SW480 (cell line): ENCODE results near the gene C4A.
"Not testable (repeated sequence)": the region's sequence is repeated elsewhere in the genome, so short reads cannot be mapped to it uniquely, and the experiment has no call there.

Experiments used
- DNase-seq: peaks from one replicate; pipeline ENCODE4 v3.0.0-alpha.2; 2016; ENCODE audit warnings: low spot score

Gene C4A

DNA sequence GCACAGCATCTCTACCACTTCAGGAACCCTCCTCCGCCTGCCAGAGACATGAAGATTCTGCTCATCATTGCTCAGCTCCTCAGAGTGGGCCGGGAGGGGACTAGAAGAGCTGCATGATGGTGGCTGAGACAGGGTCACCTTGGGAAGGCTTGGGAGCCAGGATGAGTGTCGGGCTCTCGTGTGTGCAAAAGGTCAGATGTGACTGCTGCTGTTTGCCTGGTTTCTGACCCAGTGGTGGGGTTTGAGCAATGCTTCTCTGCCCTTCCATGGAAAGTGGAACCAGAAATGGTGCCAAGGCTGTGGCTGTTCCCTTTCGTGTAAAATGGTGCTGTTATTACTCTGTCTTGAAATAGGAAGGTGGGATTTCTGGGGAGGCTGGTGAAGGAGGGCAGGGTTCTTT is 859 bp upstream of the C4A start:
- not testable (repeated sequence) for DNase-seq

DNA sequence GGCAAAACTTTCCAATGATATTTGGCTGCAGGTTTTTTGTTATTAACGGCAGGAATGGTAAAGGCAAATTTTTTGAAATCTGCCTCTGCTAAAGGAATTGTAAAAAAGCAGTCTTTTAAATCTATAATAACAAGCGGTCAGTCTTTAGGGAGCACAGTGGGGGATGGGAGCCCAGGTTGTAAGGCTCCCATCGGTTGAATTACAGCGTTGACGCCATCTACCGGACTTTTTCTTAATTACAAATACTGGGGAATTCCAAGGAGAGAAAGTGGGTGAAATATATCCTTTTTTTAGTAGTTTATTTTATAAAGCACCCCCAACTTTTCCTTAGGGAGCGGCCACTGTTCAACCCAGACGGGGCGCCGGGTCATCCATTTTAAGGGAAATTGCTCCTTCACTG is 7.5 kb downstream of the C4A start:
- DNase-seq: not testable (repeated sequence)

DNA sequence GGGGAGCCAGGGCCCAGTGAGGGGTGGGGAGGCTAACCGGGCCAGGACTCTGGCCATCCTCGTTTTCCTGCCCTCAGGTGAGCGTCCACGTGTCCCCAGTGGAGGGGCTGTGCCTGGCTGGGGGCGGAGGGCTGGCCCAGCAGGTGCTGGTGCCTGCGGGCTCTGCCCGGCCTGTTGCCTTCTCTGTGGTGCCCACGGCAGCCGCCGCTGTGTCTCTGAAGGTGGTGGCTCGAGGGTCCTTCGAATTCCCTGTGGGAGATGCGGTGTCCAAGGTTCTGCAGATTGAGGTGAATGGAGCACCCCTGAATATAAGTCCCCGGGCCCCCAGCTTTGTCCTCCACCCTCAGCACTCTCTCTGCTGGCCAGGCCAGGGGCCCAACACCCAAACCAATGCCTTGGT is 12.6 kb downstream of the C4A start:
- DNase-seq: not testable (repeated sequence)

DNA sequence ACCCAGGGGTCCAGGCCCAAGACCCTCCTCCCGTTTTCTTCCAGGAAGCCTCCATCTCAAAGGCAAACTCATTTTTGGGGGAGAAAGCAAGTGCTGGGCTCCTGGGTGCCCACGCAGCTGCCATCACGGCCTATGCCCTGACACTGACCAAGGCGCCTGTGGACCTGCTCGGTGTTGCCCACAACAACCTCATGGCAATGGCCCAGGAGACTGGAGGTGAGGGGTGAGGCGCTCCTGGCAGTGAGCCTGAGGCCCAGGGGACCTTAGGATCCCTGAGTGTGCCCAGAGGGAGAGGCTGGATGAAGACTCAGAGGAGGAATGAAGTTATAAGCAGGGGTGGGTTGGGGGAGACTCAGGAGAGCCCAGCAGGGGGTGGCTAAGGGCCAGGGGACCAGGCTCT is 14.5 kb downstream of the C4A start:
- not testable (repeated sequence) for DNase-seq

DNA sequence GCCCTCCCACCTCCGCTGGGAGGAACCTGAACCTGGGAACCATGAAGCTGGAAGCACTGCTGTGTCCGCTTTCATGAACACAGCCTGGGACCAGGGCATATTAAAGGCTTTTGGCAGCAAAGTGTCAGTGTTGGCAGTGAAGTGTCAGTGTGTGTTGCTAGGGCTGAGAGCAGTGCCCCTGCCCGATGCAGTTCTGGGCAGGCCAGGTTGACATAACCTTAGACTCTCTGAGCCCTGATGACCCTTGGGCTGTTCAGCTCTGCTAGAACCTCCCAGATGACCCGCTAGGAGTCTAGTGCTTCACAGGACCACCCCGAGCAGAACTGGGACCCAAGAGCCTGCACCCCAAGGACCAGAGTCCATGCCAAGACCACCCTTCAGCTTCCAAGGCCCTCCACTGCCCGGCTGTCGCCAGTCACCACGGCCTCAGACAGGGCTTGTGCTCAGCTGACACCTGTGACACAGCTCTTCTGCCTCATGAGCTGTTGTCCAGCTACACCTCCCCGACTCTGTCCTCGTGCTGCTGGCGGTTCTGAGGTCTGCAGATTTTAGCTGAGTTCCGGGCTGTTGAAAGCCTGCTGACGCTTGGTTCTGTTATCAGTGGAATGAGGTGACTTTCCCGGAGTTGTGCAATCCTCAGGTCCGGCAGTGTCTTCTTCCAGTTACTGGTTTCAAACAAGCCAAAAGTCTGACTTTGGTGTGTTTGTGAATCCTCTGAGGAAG is 20.9 kb downstream of the C4A start:
- not testable (repeated sequence) for DNase-seq

DNA sequence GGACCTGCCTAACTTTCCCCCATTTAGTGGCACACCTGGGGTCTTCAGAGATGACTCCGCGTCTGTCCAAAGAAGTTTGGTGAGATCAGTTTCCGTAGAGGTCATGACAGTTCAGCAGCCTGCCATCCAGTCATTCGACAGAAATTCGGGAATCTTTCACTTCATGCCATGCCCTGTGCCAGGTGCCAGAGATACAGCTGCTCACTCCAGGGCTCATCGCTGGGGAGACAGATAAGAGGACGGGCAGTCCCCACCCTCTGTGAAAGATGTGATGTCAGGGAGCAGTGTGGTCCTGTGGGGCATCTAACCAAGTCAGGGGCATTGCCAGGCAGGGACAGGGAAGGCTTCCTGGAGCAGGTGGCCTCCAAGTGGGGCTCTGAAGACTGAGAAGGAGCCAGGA is 21.4 kb downstream of the C4A start:
- not testable (repeated sequence) for DNase-seq

DNA sequence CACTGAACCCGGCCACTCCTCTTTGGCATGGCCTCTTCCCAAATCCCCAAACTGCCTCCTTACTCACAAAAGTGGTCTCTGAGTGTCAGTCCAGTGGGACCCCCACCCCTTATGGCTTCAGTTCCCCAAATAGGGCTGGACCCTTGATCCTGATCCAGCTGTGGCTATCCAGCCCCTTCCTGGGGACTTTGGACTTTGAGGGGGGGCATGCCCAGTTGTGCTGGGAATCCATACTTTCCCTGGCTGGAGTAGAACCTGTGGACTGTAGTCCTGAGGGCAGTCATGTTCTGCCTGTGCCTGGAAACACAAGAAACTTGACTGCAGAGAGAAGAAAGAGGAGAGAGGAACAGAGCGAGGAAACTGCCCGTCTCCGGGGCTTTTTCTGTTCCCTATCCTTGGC is 22.5 kb downstream of the C4A start:
- not testable (repeated sequence) for DNase-seq

DNA sequence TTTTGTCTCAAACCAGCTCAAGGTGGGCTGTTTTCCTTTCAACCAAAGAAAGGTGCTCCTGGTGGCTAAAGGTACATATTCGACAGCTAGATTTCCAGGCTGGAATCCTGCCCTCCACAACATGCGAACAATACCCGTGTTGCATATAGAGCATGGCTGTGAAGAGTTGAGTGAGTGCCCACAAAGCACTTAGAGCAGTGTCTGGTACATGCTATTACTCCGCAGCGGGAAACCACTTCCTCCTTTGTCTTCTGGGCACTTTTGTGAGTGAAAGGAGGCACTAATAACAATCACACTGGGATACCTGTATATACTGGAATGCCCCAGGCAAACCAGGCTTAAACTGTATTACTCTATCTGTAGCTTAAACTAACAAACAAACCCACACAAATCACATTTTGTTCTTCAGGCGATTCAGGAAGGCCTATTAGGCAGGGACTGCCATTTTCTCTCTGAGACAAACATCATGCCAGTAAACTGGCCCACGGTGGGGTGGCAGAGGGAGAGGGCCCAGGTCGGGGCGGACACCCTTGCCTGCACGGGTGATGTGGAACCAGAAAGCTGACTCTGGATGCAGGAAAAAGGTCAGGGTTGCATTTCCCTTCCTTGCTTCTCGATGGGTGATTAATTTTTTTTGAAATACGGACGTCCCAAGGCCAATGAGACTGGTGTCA is 23.1 kb downstream of the C4A start:
- DNase-seq: not testable (repeated sequence)

DNA sequence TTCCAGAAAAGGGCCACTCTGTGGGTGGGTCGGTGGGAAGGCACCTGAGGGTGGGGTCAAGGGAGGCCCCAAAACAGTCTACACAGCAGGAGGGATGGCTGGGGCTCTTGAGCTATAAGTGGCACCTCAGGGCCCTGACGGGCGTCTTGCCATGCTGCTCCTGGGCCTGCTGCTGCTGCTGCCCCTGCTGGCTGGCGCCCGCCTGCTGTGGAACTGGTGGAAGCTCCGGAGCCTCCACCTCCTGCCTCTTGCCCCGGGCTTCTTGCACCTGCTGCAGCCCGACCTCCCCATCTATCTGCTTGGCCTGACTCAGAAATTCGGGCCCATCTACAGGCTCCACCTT is 23.7 kb downstream of the C4A start:
- DNase-seq: not testable (repeated sequence)

DNA sequence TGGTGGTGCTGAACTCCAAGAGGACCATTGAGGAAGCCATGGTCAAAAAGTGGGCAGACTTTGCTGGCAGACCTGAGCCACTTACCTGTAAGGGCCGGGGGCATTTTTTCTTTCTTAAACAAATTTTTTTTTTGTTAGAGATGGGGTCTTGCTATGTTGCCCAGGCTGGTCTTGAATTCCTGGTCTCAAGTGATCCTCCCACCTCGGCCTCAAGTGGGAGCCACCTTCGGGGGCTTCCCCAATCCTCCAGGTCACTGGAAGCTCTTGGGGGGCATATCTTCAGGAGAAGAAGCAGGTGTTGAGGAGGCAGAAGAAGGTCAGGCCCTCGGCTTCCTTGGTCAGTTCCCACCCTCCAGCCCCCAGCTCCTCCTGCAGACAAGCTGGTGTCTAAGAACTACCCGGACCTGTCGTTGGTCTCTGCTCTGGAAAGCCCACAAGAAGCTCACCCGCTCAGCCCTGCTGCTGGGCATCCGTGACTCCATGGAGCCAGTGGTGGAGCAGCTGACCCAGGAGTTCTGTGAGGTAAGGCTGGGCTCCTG is 24.2 kb downstream of the C4A start:
- DNase-seq: not testable (repeated sequence)

DNA sequence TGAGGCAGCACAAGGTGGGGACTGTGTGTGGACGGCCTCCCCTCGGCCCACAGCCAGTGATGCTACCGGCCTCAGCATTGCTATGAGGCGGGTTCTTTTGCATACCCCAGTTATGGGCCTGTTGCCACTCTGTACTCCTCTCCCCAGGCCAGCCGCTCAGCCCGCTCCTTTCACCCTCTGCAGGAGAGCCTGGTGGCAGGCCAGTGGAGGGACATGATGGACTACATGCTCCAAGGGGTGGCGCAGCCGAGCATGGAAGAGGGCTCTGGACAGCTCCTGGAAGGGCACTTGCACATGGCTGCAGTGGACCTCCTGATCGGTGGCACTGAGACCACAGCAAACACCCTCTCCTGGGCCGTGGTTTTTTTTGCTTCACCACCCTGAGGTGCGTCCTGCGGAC is 25.2 kb downstream of the C4A start:
- DNase-seq: not testable (repeated sequence)

DNA sequence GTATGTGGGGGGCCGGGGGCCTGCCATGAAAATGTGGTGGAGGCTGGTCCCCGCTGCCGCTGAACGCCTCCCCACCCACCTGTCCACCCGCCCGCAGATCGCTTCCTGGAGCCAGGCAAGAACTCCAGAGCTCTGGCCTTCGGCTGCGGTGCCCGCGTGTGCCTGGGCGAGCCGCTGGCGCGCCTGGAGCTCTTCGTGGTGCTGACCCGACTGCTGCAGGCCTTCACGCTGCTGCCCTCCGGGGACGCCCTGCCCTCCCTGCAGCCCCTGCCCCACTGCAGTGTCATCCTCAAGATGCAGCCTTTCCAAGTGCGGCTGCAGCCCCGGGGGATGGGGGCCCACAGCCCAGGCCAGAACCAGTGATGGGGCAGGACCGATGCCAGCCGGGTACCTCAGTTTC is 26.2 kb downstream of the C4A start:
- DNase-seq: not testable (repeated sequence)

DNA sequence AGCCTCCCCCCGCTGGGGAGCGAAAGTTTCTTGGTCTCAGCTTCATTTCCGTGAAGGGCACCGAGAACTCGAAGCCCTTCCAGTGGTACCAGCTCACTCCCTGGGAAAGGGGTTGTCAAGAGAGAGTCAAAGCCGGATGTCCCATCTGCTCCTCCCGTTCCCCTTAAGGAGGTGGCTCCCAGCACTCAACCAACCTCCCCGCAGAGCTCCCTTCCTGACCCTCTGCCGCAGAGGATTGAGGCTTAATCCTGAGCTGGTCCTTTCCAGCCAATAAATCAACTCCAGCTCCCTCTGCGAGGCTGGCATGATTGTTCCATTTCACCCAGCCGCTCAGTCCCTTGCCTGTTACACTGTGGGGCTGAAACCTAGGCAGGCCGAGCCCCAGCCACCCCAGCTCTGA is 26.8 kb downstream of the C4A start:
- DNase-seq: not testable (repeated sequence)

DNA sequence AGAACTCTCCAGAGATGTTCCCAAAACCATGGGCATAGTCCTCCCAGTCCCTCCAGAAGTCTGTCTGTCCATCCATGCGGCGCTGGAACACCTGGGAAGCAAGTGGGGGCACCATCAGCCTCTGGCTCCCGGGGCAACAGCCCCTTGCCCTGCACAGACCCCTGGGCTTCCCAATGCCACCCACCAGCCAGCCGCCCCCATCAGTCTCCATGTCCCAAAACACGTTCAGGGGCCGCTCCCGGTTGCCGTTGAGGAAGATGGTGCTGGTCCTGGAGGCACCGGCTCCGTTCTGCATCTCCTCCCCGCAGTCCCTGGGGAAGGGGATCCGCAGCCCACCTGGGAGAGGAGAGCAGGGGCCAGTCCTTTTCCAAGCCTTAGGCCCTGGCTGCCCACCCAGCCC is 27.7 kb downstream of the C4A start:
- not testable (repeated sequence) for DNase-seq

DNA sequence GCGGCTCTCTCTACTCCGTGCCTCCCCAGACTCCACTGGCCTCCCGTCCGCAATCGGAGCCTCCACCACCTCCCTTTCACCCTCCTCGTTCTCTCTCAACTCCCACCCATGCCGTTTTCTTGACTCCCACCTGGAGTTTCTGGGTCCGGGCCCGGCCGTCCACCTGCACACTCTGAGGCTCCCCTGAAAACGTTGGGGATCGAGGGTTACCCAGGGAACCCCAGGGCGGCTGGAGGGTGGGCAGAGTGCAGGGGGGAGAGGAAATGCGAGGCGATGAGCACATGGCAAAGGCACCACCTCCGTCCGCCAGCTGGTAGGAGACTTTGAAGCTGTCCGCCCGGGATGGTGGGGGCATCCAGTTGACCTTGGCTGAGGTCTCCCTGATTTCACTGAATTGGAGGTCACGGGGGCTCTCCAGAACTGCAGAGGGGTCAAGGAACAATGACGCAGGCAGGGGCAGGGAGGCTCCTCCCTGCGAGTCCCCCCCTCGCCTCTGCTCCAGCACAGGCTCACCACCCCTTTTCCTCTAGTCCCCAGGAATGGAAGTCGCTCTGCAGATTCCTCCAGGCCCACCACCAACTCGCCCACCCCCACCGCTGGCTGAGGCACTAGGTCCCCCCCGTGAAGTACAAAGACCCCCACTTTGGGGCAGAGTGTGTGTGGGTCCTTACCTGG is 29.1 kb downstream of the C4A start:
- DNase-seq: not testable (repeated sequence)

DNA sequence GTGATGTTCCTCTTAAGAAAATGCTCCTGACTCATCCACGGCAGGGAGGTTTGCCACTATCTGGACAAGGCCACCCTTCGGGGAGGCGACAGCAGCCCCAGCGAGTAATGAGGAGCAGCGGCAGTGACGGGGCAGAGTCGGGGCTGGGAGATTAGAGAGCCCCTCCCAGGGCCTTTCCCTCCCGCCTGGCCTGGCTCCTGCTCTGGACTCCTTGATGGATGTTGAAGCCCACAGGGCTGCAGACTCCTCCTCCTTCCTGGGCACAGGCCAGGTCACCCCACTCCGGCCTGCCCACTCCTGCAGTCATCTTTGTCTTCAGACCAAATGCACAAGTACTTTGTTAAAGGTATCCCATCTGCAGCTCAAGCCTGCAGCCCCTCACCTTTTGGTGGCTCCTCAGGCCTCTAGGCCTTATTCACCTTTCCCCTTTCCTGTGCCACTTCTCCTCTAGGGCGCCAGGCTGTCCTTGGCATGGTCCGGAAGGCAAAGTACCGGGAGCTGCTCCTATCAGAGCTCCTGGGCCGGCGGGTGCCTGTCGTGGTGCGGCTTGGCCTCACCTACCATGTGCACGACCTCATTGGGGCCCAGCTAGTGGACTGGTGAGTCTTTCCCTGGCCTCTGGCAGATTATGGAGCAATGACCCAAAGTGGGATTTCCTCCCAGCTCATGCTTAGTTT is 31.2 kb downstream of the C4A start:
- DNase-seq: not testable (repeated sequence)

DNA sequence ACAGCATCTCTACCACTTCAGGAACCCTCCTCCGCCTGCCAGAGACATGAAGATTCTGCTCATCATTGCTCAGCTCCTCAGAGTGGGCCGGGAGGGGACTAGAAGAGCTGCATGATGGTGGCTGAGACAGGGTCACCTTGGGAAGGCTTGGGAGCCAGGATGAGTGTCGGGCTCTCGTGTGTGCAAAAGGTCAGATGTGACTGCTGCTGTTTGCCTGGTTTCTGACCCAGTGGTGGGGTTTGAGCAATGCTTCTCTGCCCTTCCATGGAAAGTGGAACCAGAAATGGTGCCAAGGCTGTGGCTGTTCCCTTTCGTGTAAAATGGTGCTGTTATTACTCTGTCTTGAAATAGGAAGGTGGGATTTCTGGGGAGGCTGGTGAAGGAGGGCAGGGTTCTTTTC is 31.9 kb downstream of the C4A start:
- not testable (repeated sequence) for DNase-seq

DNA sequence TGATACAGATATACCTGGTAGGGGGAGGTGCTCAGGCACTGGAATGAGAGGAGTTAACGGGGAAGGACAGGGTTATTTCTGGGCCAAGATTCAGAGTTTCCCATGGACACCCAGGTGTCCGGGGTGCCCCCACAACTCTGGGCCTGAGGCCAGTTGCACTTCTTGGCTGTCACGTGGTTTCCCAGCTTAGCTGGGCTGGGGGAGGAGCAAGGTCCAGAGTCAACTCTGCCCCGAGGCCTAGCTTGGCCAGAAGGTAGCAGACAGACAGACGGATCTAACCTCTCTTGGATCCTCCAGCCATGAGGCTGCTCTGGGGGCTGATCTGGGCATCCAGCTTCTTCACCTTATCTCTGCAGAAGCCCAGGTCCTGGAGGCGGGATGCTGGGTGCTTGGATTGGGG is 32.7 kb downstream of the C4A start, which contains the start of gene C4B:
TSS of gene C4B (plus strand) at position 249 of the 400 bp plus-strand sequence. CDS start at position 300, 51 bp downstream.
- DNase-seq: not testable (repeated sequence)

DNA sequence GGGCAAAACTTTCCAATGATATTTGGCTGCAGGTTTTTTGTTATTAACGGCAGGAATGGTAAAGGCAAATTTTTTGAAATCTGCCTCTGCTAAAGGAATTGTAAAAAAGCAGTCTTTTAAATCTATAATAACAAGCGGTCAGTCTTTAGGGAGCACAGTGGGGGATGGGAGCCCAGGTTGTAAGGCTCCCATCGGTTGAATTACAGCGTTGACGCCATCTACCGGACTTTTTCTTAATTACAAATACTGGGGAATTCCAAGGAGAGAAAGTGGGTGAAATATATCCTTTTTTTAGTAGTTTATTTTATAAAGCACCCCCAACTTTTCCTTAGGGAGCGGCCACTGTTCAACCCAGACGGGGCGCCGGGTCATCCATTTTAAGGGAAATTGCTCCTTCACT is 40.2 kb downstream of the C4A start:
- not testable (repeated sequence) for DNase-seq

DNA sequence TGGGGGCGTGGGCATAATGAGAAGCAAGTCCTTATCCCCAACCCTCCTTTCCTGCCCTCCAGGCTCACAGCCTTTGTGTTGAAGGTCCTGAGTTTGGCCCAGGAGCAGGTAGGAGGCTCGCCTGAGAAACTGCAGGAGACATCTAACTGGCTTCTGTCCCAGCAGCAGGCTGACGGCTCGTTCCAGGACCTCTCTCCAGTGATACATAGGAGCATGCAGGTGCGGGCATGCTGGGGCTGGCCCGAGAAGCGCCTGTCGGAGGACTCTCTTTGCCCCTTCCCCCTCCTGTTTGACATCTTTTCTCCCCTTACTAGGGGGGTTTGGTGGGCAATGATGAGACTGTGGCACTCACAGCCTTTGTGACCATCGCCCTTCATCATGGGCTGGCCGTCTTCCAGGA is 46.8 kb downstream of the C4A start:
- not testable (repeated sequence) for DNase-seq

DNA sequence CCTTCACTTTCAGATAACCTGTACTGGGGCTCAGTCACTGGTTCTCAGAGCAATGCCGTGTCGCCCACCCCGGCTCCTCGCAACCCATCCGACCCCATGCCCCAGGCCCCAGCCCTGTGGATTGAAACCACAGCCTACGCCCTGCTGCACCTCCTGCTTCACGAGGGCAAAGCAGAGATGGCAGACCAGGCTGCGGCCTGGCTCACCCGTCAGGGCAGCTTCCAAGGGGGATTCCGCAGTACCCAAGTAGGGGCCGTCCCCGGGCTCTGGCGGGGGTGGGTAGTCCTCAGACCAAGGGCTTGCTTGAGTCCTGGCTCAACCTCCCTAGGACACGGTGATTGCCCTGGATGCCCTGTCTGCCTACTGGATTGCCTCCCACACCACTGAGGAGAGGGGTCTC is 47.7 kb downstream of the C4A start:
- not testable (repeated sequence) for DNase-seq
